Neural progenitor cell (in vitro differentiated cells): ENCODE measurements around the gene LHX1.
A peak's percentile ranks its signal among the peaks of the same experiment; 100 is the strongest.

Source experiments
- CTCF ChIP-seq: fragments of 200-600 bp; sonication (generic); IDR thresholded peaks from 2 replicates; pipeline ENCODE4 v1.5.1; 2017; ENCODE audit warnings: antibody characterized with exemption, mild to moderate bottlenecking
- EZH2 ChIP-seq: fragments of 200-600 bp; sonication (generic); IDR thresholded peaks from 2 replicates; pipeline ENCODE4 v1.6.1; 2017; ENCODE audit warnings: antibody characterized with exemption, mild to moderate bottlenecking, moderate library complexity
- EZH2phosphoT487 ChIP-seq: fragments of 200-600 bp; sonication (generic); IDR thresholded peaks from 2 replicates; pipeline ENCODE4 v1.6.1; 2017; ENCODE audit warnings: antibody characterized with exemption

- TF ChIP-seq EZH2 (peak; percentile 48), CTCF (no peak), EZH2phosphoT487 (peak; percentile 86)
Measured at GRCh38 chr17:36934692-36935630, 2.3 kb upstream of the LHX1 start.
